HepG2 (cell line): ENCODE measurements around the gene C22orf39. TPM values are rescaled to one million over a fixed set of nuclear protein-coding genes. Genes with fewer than 3 reads are reported as not detected.

Experiments used
- ARNT ChIP-seq: fragments of 450-650 bp; IDR thresholded peaks from 2 replicates; pipeline ENCODE4 v1.6.1; 2017
- ARNTL ChIP-seq: sonication (generic); formaldehyde crosslinking; IDR thresholded peaks from 2 replicates; pipeline ENCODE4 v1.4.0; 2020; ENCODE audit warnings: mild to moderate bottlenecking, missing genetic modification reagents
- CCDC6 ChIP-seq: sonication (generic); formaldehyde crosslinking; IDR thresholded peaks from 2 replicates; pipeline ENCODE4 v1.8.1; 2022; ENCODE audit warnings: mild to moderate bottlenecking, missing genetic modification reagents, moderate library complexity
- ELK4 ChIP-seq: sonication (generic); formaldehyde crosslinking; IDR thresholded peaks from 2 replicates; pipeline ENCODE4 v1.9.0; 2021; ENCODE audit warnings: missing genetic modification reagents, borderline replicate concordance
- GATAD2A ChIP-seq: IDR thresholded peaks from 2 replicates; pipeline ENCODE4 v1.6.1; 2016
- KAT2B ChIP-seq: fragments of 150-350 bp; IDR thresholded peaks from 2 replicates; pipeline ENCODE4 v1.6.1; 2014; ENCODE audit warnings: low read depth, low read length, borderline replicate concordance
- LCORL ChIP-seq, 2 experiments: fragments of 450-650 bp in 1 of 2; sonication (generic) in 1 of 2; formaldehyde crosslinking in 1 of 2; IDR thresholded peaks; 2 replicates each; pipeline versions ENCODE4 v1.5.0 to v1.6.1; 2017 to 2020; ENCODE audit warnings: antibody characterized with exemption in 1 of 2, missing genetic modification reagents in 1 of 2
- MIXL1 ChIP-seq: IDR thresholded peaks from 2 replicates; pipeline ENCODE4 v1.6.1; 2016
- PCBP1 ChIP-seq: fragments of 200-400 bp; formaldehyde crosslinking; IDR thresholded peaks from 2 replicates; pipeline ENCODE4 v1.6.1; 2017; ENCODE audit warnings: mild to moderate bottlenecking, low read depth, low read length, borderline replicate concordance
- REPIN1 ChIP-seq: sonication (generic); formaldehyde crosslinking; IDR thresholded peaks from 2 replicates; pipeline ENCODE4 v1.8.0; 2022; ENCODE audit warnings: missing genetic modification reagents, low read depth, mild to moderate bottlenecking, borderline replicate concordance
- RFXANK ChIP-seq: IDR thresholded peaks from 2 replicates; pipeline ENCODE4 v1.6.1; 2016
- RNF2 ChIP-seq: fragments of 450-650 bp; conservative IDR thresholded peaks from 2 replicates; pipeline ENCODE4 v1.6.1; 2016; ENCODE audit warnings: low read depth
- TERF1 ChIP-seq: sonication (generic); formaldehyde crosslinking; IDR thresholded peaks from 2 replicates; pipeline ENCODE4 v1.8.0; 2022; ENCODE audit warnings: mild to moderate bottlenecking, missing genetic modification reagents, moderate library complexity
- TP53 ChIP-seq: sonication (generic); formaldehyde crosslinking; conservative IDR thresholded peaks from 2 replicates; pipeline ENCODE4 v1.4.0; 2020; ENCODE audit warnings: missing genetic modification reagents
- TRIM24 ChIP-seq: sonication (generic); formaldehyde crosslinking; IDR thresholded peaks from 2 replicates; pipeline ENCODE4 v1.8.0; 2022; ENCODE audit warnings: mild to moderate bottlenecking, missing genetic modification reagents
- WIZ ChIP-seq: sonication (generic); formaldehyde crosslinking; IDR thresholded peaks from 2 replicates; pipeline ENCODE4 v1.5.1; 2020; ENCODE audit warnings: mild to moderate bottlenecking, missing genetic modification reagents
- ZNF253 ChIP-seq: sonication (generic); formaldehyde crosslinking; IDR thresholded peaks from 2 replicates; pipeline ENCODE4 v1.8.0; 2022; ENCODE audit warnings: mild to moderate bottlenecking, missing genetic modification reagents, borderline replicate concordance
- ZNF3 ChIP-seq: IDR thresholded peaks from 2 replicates; pipeline ENCODE4 v1.7.0; 2017; ENCODE audit warnings: inconsistent platforms
- ZNF451 ChIP-seq: sonication (generic); formaldehyde crosslinking; IDR thresholded peaks from 2 replicates; pipeline ENCODE4 v1.5.0; 2020; ENCODE audit warnings: mild to moderate bottlenecking, missing genetic modification reagents
- ZNF501 ChIP-seq: sonication (generic); formaldehyde crosslinking; IDR thresholded peaks from 2 replicates; pipeline ENCODE4 v1.5.1; 2020; ENCODE audit warnings: mild to moderate bottlenecking, moderate library complexity, missing genetic modification reagents
- ZNF503 ChIP-seq: sonication (generic); formaldehyde crosslinking; IDR thresholded peaks from 2 replicates; pipeline ENCODE4 v1.4.0; 2020; ENCODE audit warnings: missing genetic modification reagents
- ZNF773 ChIP-seq: sonication (generic); formaldehyde crosslinking; IDR thresholded peaks from 2 replicates; pipeline ENCODE4 v1.4.0; 2020; ENCODE audit warnings: missing genetic modification reagents, borderline replicate concordance
- polyA plus RNA-seq, 8 experiments: library from polyadenylated mRNA; depleted of rRNA in 3 of 8; stranded (reverse) in 7 of 8; unstranded in 1 of 8; fragments of >200 nt; fragmentation: Illumina TruSeq in 4 of 8; extraction: Trizol in 4 of 8; gene quantifications; 2 replicates each; pipeline versions ENCODE4 v1.2.1 to v1.2.3, GENCODE V29; 2011 to 2016; ENCODE audit warnings: low read depth in 4 of 8, missing spikeins in 1 of 8, mixed read lengths in 1 of 8; ENCODE audit not compliant: insufficient read depth in 1 of 8
- total RNA-seq, 5 experiments: library from RNA; depleted of rRNA; stranded (reverse); fragments of >200 nt; fragmentation: Illumina TruSeq; extraction: Trizol; gene quantifications; 2 replicates each; pipeline ENCODE4 v1.2.3, GENCODE V29; 2016; ENCODE audit warnings: low read depth in 1 of 5
- TF ChIP-seq, protein P1 (sequence below): sonication (generic); formaldehyde crosslinking; IDR thresholded peaks from 2 replicates; pipeline ENCODE4 v1.4.0; 2020; ENCODE audit warnings: missing genetic modification reagents, borderline replicate concordance
- TF ChIP-seq, protein P2 (sequence below): sonication (generic); formaldehyde crosslinking; IDR thresholded peaks from 2 replicates; pipeline ENCODE4 v1.8.1; 2023; ENCODE audit warnings: mild to moderate bottlenecking, inconsistent platforms, moderate library complexity, missing genetic modification reagents, borderline replicate concordance

Gene C22orf39
- total and polyA plus RNA-seq, 2 of the 13 experiments (the other 11 are each of a cell fraction or from before 2014, with no cell fraction given) = 23.4 to 26.4 TPM

GRCh38 chr22:19479355-19480172 lies 32.1 kb upstream of the C22orf39 start, which contains the start of gene CDC45 (continued):
- no peak for TF ChIP-seq REPIN1 (CRISPR knock-in tag)
- TF ChIP-seq, protein P1, sequence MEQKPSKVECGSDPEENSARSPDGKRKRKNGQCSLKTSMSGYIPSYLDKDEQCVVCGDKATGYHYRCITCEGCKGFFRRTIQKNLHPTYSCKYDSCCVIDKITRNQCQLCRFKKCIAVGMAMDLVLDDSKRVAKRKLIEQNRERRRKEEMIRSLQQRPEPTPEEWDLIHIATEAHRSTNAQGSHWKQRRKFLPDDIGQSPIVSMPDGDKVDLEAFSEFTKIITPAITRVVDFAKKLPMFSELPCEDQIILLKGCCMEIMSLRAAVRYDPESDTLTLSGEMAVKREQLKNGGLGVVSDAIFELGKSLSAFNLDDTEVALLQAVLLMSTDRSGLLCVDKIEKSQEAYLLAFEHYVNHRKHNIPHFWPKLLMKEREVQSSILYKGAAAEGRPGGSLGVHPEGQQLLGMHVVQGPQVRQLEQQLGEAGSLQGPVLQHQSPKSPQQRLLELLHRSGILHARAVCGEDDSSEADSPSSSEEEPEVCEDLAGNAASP (CRISPR knock-in tag) = no peak
- TF ChIP-seq ZNF501 = peak; percentile 59; the same call in 1 of the 2 replicates
- TF ChIP-seq KAT2B = no peak
- no peak for TF ChIP-seq CCDC6 (CRISPR knock-in tag)
- TF ChIP-seq WIZ (CRISPR knock-in tag) = no peak
- TF ChIP-seq RFXANK (CRISPR knock-in tag) = no peak
- TF ChIP-seq, protein P2, sequence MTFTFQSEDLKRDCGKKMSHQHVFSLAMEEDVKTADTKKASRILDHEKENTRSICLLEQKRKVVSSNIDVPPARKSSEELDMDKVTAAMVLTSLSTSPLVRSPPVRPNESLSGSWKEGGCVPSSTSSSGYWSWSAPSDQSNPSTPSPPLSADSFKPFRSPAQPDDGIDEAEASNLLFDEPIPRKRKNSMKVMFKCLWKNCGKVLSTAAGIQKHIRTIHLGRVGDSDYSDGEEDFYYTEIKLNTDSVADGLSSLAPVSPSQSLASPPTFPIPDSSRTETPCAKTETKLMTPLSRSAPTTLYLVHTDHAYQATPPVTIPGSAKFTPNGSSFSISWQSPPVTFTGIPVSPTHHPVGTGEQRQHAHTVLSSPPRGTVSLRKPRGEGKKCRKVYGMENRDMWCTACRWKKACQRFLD = no peak
- peak; percentile 12; the same call in 1 of the 2 replicates for TF ChIP-seq MIXL1 (CRISPR knock-in tag)
- no peak for TF ChIP-seq PCBP1
- no peak for TF ChIP-seq ZNF773 (CRISPR knock-in tag)
- no peak for TF ChIP-seq ARNT
- TF ChIP-seq RNF2 = no peak; the same call in 1 of the 2 replicates
- no peak for TF ChIP-seq ZNF503
- TF ChIP-seq ZNF253 = no peak
- TF ChIP-seq TP53 (CRISPR knock-in tag) = no peak
- no peak for TF ChIP-seq ZNF451 (CRISPR knock-in tag)
- no peak for TF ChIP-seq GATAD2A (CRISPR knock-in tag)
- no peak for TF ChIP-seq ZNF3
- no peak for TF ChIP-seq TERF1 (CRISPR knock-in tag)
- no peak for TF ChIP-seq LCORL (IDR thresholded peaks at IDR 0.05)
- no peak for TF ChIP-seq LCORL (CRISPR knock-in tag; IDR thresholded peaks at IDR 0.05)
- no peak for TF ChIP-seq ELK4 (CRISPR knock-in tag)
- no peak for TF ChIP-seq TRIM24 (CRISPR knock-in tag)
- TF ChIP-seq ARNTL (CRISPR knock-in tag) = no peak
